Esophagus muscularis mucosa (tissue), 4 donors: ENCODE measurements around the gene DIRAS1.
A peak's percentile ranks its signal among the peaks of the same experiment; 100 is the strongest.

Experiments
- CTCF ChIP-seq, 3 experiments: fragments of 200-600 bp in 2 of 3; fragments of 450-650 bp in 1 of 3; sonication (generic) in 2 of 3; IDR thresholded peaks; one replicate each; pipeline ENCODE4 v1.5.1; 2017 to 2019; ENCODE audit warnings: antibody characterized with exemption in 3 of 3, mild to moderate bottlenecking in 2 of 3, moderate library complexity in 1 of 3
- EP300 ChIP-seq: sonication (generic); formaldehyde crosslinking; IDR thresholded peaks from one replicate; pipeline ENCODE4 v1.6.1; 2017; ENCODE audit warnings: antibody characterized with exemption
- POLR2A ChIP-seq: fragments of 450-650 bp; IDR thresholded peaks from one replicate; pipeline ENCODE4 v1.6.1; 2017; ENCODE audit warnings: antibody characterized with exemption, moderate library complexity, mild to moderate bottlenecking, low read depth
- POLR2AphosphoS5 ChIP-seq, 2 donors: sonication (generic); formaldehyde crosslinking; IDR thresholded peaks; one replicate each; pipeline ENCODE4 v1.6.1; 2017; ENCODE audit warnings: antibody characterized with exemption in 2 of 2

DNA sequence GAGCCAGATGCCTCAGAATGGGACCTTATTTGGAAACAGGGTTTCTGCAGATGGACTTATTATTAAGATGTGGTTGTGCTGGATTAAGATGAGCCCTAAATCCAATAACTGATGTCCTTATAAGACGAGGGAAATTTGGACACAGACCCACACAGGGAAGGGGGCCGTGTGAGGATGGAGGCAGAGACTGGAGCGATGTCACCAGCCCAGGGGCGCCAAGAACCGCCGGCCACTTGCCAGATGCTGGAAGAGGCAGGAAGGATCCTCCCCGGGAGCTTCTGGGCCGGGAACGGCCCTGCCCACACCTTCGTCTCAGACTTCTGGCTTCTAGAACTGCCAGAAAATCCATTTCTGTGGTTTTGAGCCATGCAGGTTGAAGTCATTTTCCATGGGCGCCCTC lies 45.3 kb downstream of the DIRAS1 start:
- TF ChIP-seq CTCF (IDR thresholded peaks at IDR 0.05), result no peak
- TF ChIP-seq EP300, result no peak
- no peak for TF ChIP-seq POLR2A
- peak in 1 of 2 donors; percentile 25 for TF ChIP-seq POLR2AphosphoS5 (IDR thresholded peaks at IDR 0.05)
